ENCODE results near the gene SPATA9. TPM values are rescaled to one million over a fixed set of nuclear protein-coding genes. Genes with fewer than 3 reads are reported as not detected.
A peak's percentile ranks its signal among the peaks of the same experiment; 100 is the strongest.

SPATA9 gene
- total and polyA plus RNA-seq, 9 of the 15 experiments (the other 6 are each of a cell fraction or from before 2014, with no cell fraction given): 0.16 to 5.5 (median 0.39) TPM; not detected in 3

DNA sequence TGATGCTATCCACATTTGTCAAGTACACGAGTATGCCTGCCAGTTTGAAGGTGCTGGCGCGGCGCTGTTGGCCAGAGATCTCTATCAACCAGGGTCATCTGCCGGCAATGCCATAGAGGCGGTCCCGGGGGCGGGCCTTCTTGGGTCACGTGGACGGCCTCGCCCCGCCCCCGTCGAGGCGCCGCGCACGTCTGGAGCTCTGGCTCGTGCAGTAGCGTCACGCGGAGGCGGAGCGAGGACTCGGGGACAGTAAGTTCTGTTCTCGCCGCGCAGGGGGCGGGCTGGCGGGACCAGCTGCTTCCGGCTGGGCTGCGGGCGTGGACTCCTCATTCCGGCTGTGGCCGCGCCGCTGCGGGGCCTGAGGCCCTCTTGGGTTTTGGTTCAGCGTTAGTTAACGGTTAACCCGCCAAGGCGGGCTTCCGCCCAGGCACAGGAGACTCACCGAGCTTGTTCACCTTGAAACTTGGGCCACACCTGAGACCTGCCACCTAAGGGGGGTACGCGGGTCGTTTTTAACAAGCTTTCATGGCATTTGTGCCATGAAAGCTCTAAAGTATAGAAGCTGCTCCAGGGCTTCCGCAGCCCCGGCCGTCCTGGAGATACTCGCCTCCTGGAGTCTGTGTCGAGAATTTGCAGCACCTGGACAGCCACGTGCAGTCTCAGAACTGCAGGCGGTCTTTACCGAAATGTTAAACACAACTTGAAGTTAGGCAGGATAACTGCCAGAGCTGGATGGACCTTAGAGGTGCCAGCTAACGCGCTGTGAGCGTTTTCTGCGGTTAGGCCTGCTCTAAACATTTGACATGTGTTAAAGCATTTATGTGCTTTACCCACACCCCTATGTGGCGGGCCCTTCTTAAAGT is 36.0 kb downstream of the SPATA9 start, which contains the start of gene RFESD (continued):
- TF ChIP-seq, protein P1, sequence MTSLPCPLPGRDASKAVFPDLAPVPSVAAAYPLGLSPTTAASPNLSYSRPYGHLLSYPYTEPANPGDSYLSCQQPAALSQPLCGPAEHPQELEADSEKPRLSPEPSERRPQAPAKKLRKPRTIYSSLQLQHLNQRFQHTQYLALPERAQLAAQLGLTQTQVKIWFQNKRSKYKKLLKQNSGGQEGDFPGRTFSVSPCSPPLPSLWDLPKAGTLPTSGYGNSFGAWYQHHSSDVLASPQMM (CRISPR knock-in tag; IDR thresholded peaks at IDR 0.05): no peak
- TF ChIP-seq, protein P2, sequence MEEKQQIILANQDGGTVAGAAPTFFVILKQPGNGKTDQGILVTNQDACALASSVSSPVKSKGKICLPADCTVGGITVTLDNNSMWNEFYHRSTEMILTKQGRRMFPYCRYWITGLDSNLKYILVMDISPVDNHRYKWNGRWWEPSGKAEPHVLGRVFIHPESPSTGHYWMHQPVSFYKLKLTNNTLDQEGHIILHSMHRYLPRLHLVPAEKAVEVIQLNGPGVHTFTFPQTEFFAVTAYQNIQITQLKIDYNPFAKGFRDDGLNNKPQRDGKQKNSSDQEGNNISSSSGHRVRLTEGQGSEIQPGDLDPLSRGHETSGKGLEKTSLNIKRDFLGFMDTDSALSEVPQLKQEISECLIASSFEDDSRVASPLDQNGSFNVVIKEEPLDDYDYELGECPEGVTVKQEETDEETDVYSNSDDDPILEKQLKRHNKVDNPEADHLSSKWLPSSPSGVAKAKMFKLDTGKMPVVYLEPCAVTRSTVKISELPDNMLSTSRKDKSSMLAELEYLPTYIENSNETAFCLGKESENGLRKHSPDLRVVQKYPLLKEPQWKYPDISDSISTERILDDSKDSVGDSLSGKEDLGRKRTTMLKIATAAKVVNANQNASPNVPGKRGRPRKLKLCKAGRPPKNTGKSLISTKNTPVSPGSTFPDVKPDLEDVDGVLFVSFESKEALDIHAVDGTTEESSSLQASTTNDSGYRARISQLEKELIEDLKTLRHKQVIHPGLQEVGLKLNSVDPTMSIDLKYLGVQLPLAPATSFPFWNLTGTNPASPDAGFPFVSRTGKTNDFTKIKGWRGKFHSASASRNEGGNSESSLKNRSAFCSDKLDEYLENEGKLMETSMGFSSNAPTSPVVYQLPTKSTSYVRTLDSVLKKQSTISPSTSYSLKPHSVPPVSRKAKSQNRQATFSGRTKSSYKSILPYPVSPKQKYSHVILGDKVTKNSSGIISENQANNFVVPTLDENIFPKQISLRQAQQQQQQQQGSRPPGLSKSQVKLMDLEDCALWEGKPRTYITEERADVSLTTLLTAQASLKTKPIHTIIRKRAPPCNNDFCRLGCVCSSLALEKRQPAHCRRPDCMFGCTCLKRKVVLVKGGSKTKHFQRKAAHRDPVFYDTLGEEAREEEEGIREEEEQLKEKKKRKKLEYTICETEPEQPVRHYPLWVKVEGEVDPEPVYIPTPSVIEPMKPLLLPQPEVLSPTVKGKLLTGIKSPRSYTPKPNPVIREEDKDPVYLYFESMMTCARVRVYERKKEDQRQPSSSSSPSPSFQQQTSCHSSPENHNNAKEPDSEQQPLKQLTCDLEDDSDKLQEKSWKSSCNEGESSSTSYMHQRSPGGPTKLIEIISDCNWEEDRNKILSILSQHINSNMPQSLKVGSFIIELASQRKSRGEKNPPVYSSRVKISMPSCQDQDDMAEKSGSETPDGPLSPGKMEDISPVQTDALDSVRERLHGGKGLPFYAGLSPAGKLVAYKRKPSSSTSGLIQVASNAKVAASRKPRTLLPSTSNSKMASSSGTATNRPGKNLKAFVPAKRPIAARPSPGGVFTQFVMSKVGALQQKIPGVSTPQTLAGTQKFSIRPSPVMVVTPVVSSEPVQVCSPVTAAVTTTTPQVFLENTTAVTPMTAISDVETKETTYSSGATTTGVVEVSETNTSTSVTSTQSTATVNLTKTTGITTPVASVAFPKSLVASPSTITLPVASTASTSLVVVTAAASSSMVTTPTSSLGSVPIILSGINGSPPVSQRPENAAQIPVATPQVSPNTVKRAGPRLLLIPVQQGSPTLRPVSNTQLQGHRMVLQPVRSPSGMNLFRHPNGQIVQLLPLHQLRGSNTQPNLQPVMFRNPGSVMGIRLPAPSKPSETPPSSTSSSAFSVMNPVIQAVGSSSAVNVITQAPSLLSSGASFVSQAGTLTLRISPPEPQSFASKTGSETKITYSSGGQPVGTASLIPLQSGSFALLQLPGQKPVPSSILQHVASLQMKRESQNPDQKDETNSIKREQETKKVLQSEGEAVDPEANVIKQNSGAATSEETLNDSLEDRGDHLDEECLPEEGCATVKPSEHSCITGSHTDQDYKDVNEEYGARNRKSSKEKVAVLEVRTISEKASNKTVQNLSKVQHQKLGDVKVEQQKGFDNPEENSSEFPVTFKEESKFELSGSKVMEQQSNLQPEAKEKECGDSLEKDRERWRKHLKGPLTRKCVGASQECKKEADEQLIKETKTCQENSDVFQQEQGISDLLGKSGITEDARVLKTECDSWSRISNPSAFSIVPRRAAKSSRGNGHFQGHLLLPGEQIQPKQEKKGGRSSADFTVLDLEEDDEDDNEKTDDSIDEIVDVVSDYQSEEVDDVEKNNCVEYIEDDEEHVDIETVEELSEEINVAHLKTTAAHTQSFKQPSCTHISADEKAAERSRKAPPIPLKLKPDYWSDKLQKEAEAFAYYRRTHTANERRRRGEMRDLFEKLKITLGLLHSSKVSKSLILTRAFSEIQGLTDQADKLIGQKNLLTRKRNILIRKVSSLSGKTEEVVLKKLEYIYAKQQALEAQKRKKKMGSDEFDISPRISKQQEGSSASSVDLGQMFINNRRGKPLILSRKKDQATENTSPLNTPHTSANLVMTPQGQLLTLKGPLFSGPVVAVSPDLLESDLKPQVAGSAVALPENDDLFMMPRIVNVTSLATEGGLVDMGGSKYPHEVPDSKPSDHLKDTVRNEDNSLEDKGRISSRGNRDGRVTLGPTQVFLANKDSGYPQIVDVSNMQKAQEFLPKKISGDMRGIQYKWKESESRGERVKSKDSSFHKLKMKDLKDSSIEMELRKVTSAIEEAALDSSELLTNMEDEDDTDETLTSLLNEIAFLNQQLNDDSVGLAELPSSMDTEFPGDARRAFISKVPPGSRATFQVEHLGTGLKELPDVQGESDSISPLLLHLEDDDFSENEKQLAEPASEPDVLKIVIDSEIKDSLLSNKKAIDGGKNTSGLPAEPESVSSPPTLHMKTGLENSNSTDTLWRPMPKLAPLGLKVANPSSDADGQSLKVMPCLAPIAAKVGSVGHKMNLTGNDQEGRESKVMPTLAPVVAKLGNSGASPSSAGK (IDR thresholded peaks at IDR 0.05): peak; percentile 88
- TF ChIP-seq, protein P3, sequence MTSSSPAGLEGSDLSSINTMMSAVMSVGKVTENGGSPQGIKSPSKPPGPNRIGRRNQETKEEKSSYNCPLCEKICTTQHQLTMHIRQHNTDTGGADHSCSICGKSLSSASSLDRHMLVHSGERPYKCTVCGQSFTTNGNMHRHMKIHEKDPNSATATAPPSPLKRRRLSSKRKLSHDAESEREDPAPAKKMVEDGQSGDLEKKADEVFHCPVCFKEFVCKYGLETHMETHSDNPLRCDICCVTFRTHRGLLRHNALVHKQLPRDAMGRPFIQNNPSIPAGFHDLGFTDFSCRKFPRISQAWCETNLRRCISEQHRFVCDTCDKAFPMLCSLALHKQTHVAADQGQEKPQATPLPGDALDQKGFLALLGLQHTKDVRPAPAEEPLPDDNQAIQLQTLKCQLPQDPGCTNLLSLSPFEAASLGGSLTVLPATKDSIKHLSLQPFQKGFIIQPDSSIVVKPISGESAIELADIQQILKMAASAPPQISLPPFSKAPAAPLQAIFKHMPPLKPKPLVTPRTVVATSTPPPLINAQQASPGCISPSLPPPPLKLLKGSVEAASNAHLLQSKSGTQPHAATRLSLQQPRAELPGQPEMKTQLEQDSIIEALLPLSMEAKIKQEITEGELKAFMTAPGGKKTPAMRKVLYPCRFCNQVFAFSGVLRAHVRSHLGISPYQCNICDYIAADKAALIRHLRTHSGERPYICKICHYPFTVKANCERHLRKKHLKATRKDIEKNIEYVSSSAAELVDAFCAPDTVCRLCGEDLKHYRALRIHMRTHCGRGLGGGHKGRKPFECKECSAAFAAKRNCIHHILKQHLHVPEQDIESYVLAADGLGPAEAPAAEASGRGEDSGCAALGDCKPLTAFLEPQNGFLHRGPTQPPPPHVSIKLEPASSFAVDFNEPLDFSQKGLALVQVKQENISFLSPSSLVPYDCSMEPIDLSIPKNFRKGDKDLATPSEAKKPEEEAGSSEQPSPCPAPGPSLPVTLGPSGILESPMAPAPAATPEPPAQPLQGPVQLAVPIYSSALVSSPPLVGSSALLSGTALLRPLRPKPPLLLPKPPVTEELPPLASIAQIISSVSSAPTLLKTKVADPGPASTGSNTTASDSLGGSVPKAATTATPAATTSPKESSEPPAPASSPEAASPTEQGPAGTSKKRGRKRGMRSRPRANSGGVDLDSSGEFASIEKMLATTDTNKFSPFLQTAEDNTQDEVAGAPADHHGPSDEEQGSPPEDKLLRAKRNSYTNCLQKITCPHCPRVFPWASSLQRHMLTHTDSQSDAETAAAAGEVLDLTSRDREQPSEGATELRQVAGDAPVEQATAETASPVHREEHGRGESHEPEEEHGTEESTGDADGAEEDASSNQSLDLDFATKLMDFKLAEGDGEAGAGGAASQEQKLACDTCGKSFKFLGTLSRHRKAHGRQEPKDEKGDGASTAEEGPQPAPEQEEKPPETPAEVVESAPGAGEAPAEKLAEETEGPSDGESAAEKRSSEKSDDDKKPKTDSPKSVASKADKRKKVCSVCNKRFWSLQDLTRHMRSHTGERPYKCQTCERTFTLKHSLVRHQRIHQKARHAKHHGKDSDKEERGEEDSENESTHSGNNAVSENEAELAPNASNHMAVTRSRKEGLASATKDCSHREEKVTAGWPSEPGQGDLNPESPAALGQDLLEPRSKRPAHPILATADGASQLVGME (CRISPR knock-in tag; IDR thresholded peaks at IDR 0.05): no peak
- TF ChIP-seq SNRNP70 (optimal IDR thresholded peaks at IDR 0.05; ENCODE audit: low read depth, low read length): no peak
- TF ChIP-seq, protein P4, sequence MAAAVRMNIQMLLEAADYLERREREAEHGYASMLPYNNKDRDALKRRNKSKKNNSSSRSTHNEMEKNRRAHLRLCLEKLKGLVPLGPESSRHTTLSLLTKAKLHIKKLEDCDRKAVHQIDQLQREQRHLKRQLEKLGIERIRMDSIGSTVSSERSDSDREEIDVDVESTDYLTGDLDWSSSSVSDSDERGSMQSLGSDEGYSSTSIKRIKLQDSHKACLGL (CRISPR knock-in tag; IDR thresholded peaks at IDR 0.05; ENCODE audit: borderline replicate concordance, poor library complexity, severe bottlenecking): peak; percentile 1
